HG03139 (cell line): Measurements from ENCODE around the gene DPP4.

Experiments
- ATAC-seq: cut with Tn5 transposase; IDR thresholded peaks from one replicate; pipeline ENCODE4 v1.9.1; 2021; ENCODE audit not compliant: unreplicated experiment

Gene DPP4

GRCh38 chr2:162021516-162022058 lies 52.4 kb downstream of the DPP4 start:
- ATAC-seq = no peak

- ATAC-seq = no peak
These were observed 55.5 kb downstream of the DPP4 start for GRCh38 chr2:162018530-162018929.

GRCh38 chr2:162017233-162017632 lies 56.8 kb downstream of the DPP4 start:
- no peak for ATAC-seq

GRCh38 chr2:162016080-162016479 lies 57.9 kb downstream of the DPP4 start:
- ATAC-seq = no peak

GRCh38 chr2:162014751-162015150 lies 59.3 kb downstream of the DPP4 start:
- no peak for ATAC-seq

GRCh38 chr2:162013514-162014475 lies 60.2 kb downstream of the DPP4 start:
- no peak for ATAC-seq

- ATAC-seq = no peak
These were observed 61.4 kb downstream of the DPP4 start for GRCh38 chr2:162012565-162013058.

- ATAC-seq = no peak
These were observed 62.1 kb downstream of the DPP4 start for GRCh38 chr2:162011706-162012564.

- no peak for ATAC-seq
These were observed 64.5 kb downstream of the DPP4 start for GRCh38 chr2:162009543-162009942.

GRCh38 chr2:162007447-162008040 lies 66.5 kb downstream of the DPP4 start:
- ATAC-seq = no peak

GRCh38 chr2:162006337-162006736 lies 67.7 kb downstream of the DPP4 start:
- ATAC-seq = no peak

GRCh38 chr2:162004031-162004430 lies 70.0 kb downstream of the DPP4 start:
- ATAC-seq = no peak

GRCh38 chr2:162002623-162003235 lies 71.3 kb downstream of the DPP4 start:
- ATAC-seq = no peak

GRCh38 chr2:162000431-162000830 lies 73.6 kb downstream of the DPP4 start:
- ATAC-seq = no peak

GRCh38 chr2:161999321-161999720 lies 74.7 kb downstream of the DPP4 start:
- ATAC-seq = no peak

- no peak for ATAC-seq
These were observed 75.2 kb downstream of the DPP4 start for GRCh38 chr2:161998857-161999256.

- ATAC-seq = no peak
These were observed 76.0 kb downstream of the DPP4 start for GRCh38 chr2:161997916-161998471.

- no peak for ATAC-seq
These were observed 78.4 kb downstream of the DPP4 start for GRCh38 chr2:161995553-161996016.

GRCh38 chr2:161994761-161995520 lies 79.1 kb downstream of the DPP4 start:
- ATAC-seq = no peak
